HG03469 (cell line): Measurements from ENCODE around the gene MRPL45.

Experiments
- ATAC-seq: cut with Tn5 transposase; IDR thresholded peaks from one replicate; pipeline ENCODE4 v1.9.1; 2021; ENCODE audit warnings: mild to moderate bottlenecking, moderate library complexity, moderate number of reproducible peaks; ENCODE audit not compliant: unreplicated experiment

Gene MRPL45

GRCh38 chr17:38324772-38325171 lies 27.8 kb downstream of the MRPL45 start:
- no peak for ATAC-seq

DNA sequence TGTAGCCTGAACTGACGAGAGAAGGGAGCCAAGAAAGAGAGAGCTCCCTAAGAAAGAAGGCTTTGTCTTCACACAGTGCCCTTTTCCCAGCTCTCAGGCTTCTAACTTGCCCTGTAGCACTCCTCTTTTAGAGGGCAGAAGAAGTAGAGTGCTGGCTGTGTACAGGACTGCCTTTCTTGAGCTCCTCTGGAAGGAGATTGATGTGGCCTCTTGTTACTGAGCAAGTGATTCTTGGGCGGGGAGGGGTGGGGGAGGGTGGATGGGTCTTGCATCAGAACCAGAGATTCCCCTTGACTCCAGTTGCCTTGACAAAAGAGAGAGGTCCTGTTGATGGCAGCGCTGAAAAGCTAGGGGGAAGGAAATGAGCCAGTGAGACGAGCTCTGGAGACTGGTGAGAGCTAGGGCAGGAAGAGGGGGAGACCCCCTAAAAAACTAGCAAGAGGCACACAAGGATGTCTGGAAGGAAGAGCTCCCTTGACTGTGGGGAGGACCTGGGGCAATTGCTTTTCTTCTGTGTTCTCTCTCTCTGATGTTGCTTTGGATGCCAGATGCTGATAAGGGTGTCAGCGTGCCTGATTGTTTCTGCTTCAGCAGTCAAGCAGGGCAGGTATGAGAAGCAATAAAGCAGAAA lies 28.4 kb downstream of the MRPL45 start:
- no peak for ATAC-seq

- ATAC-seq = no peak
Measured at GRCh38 chr17:38326996-38327792, 30.2 kb downstream of the MRPL45 start.

- no peak for ATAC-seq
Measured at GRCh38 chr17:38327936-38328335, 31.0 kb downstream of the MRPL45 start.

DNA sequence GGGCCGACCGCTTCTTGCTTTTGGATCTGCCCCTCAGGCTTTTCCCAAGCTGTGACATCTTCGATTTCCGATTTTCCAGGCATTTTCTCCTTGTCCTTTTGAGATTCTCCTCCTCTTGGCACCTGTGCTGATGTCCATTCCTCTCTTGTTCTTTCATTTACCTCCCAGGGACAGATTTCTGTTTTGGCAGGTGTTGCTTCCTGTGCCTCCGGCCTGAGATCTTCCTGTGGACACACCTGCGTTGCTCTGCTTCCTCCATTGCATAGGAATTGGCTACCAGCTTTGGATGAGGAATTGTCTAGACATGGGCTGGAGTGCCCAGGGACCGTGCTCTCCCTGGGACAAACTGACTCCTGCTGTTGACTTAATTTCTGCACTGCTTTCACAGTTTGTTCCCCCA lies 31.7 kb downstream of the MRPL45 start:
- ATAC-seq = no peak

GRCh38 chr17:38329284-38329683 lies 32.3 kb downstream of the MRPL45 start:
- no peak for ATAC-seq

GRCh38 chr17:38329808-38330730 lies 33.1 kb downstream of the MRPL45 start:
- ATAC-seq = no peak

DNA sequence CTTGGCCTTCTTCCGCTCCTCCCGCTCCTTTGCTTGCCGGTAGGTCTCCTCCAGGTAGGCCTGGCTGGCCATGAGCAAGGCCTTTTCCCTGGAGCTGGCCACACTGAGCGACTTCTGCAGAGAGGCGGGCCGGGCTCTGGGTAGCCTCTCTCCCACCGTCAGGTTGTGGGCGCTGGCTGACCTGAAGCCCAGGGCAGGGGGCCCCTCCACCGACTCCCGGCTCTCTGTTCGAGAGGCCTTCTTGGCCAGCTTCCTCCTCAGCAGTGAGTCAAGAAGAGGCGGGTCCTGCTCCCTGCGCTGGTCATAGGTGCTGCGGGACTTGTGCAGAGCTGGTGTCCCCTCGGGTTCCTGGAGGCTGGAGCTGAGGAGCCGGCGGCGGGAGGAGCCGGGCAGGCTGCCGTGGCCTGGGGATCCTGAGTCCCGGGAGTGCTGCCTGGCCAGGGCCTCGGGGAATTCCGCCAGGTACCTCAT lies 34.0 kb downstream of the MRPL45 start:
- ATAC-seq = no peak

DNA sequence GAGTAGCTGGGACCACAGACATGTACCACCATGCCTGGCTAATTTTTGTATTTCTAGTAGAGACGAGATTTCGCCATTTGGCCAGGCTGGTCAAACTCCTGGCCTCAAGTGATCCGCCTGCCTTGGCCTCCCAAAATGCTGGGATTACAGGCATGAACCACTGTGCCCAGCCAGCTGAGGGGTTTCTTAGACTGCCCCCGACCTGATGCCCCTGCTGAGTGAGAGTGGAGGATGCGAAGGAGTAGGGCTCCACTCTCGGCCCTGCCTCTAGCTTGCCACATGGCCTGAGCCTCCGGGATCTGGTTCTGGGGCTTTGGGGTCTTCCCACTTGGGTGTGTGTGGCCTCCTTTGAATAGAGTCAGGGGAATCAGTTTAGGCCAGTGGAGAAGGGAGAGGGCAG lies 35.8 kb downstream of the MRPL45 start:
- ATAC-seq = no peak

GRCh38 chr17:38333635-38334295 lies 36.8 kb downstream of the MRPL45 start:
- no peak for ATAC-seq

DNA sequence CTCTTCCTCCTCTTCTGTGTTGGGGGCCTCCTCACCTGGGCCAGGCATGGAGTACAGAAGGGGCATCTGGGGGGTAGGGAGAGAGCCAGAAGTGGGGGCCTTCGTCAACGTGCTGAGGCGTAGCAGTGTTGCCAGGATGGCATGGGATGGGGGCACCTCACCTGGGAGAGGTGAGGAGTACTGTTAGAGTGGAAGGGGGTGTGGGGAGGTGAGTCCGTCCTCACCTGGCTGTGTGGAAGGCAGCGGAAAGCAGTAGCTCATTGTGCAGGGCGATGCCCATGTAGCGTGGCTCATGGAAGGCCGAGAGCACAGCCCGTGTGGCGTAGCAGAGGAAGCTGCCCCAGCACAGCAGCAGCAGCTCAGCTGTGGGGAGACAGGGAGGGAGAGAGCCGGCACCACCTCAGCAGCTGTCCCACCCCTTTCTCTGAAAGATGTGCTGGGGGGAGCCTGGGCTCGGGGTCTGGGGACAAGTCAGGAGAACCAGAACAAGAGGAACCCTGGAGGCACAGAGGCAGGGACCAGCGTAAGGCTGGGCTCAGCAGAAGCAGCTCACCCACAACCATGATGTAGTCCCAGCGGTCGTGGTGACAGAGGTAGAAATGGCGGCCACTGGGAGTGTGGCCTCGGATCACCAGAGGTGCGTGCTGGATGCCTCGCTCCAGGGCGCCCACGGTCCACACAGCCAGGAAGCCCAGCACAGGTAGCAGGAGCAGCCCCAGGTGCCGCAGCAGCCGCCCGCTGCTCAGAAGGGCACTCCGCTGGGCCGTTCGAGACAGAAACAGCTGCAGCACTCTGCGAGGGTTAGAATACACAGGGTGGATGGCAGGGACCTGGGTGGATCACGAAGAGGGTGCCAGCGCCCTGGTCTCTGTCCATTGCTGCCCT lies 37.8 kb downstream of the MRPL45 start:
- ATAC-seq = no peak

GRCh38 chr17:38336838-38337237 lies 39.9 kb downstream of the MRPL45 start:
- no peak for ATAC-seq

DNA sequence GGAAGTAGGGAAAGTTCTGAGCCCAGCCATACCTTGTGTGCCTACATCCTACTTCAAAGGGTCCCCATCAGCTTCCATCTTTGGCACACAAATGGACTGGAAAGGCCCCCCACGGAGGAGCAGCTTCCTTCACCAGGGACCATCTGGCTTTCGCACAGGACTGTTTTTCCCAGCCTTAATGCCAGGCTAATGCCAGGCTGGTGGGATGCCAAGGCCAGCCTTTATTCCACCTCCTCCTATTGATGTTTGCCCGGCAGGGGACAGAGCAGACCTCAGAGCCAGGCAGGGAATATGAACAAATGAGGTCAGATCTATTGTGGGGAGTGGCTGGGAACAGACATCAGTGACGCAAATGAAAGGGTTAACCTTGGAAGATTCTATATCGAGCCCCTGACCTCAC lies 41.1 kb downstream of the MRPL45 start:
- no peak for ATAC-seq

GRCh38 chr17:38338535-38338934 lies 41.6 kb downstream of the MRPL45 start:
- ATAC-seq = no peak

DNA sequence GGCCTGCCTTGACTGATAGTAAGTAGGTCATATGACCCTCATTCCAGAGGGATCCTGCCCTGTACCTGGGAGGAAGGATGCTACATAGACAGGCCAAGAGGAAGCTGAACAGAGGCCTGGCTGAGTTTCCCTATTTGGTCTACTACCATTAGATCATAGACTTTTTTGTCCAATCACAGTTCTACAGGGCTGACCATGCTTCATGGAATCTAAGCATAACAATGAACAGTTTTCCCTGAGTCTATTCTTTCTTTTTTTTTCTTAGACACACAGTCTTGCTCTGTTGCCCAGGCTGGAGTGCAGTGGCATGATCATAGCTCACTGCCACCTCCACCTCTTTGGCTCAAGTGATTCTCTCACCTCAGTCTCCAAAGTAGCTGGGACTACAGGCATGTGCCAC lies 42.9 kb downstream of the MRPL45 start:
- ATAC-seq = no peak

- no peak for ATAC-seq
Measured at GRCh38 chr17:38341035-38341721, 44.2 kb downstream of the MRPL45 start.

DNA sequence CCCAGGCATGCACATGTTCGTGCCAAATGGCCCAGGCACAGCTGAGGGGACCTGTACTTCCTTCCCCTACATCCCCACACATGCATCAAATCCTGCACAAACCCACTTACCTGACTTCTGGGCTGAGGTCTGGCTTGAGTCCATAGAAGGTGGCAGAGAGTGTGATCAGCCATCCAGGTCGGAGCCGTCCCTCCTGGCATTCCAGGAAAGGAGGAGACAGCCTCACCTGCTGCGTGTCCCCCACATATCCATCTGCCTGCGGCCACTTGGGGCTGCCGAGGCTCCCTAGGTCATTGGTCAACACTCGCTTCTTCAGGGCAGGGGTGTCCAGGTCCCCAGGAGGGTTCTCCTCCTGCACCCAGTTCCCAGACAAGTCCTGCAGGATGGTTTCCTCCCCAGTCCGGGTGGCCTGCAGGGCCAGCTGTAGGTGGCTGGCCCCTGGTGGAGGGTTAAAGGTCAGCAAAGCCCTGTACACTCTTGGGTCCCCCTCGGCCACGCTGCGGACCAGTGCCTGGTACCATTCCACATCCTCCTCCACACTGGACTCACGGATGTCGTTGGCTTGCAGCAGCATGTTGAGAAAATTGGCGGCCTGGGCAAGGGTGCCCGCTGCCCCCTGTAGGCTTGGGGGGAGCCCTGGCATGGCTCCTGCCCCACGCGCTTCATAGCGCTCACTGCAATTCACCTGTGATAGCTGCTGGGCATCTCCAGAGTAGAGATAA lies 46.1 kb downstream of the MRPL45 start:
- no peak for ATAC-seq

GRCh38 chr17:38343608-38344419 lies 46.8 kb downstream of the MRPL45 start, which contains the start of gene GPR179:
GPR179 (minus strand) TSS chr17:38343956; CDS start chr17:38343789, 167 bp downstream.
- no peak for ATAC-seq
